GM18499 (cell line): Measurements from ENCODE around the gene TSC2.
"Not testable (repeated sequence)": the region's sequence is repeated elsewhere in the genome, so short reads cannot be mapped to it uniquely, and the experiment has no call there.

ENCODE experiments used
- ATAC-seq: cut with Tn5 transposase; IDR thresholded peaks from one replicate; pipeline ENCODE4 v1.9.1; 2021; ENCODE audit warnings: moderate number of reproducible peaks; ENCODE audit not compliant: insufficient read depth, unreplicated experiment

Gene TSC2

GRCh38 chr16:2095918-2096582 lies 48.3 kb downstream of the TSC2 start:
- ATAC-seq, result no peak

- ATAC-seq, result no peak
Observed at GRCh38 chr16:2096853-2097595, 49.2 kb downstream of the TSC2 start.

- ATAC-seq, result not testable (repeated sequence)
Observed at GRCh38 chr16:2097689-2098088, 49.9 kb downstream of the TSC2 start.

GRCh38 chr16:2101581-2101980 lies 53.8 kb downstream of the TSC2 start:
- ATAC-seq, result not testable (repeated sequence)

- ATAC-seq, result no peak
Observed at GRCh38 chr16:2102471-2102870, 54.7 kb downstream of the TSC2 start.

GRCh38 chr16:2104464-2104863 lies 56.7 kb downstream of the TSC2 start:
- ATAC-seq, result not testable (repeated sequence)

- not testable (repeated sequence) for ATAC-seq
Observed at GRCh38 chr16:2105291-2105690, 57.5 kb downstream of the TSC2 start.

GRCh38 chr16:2105769-2106168 lies 58.0 kb downstream of the TSC2 start:
- not testable (repeated sequence) for ATAC-seq

- ATAC-seq, result not testable (repeated sequence)
Observed at GRCh38 chr16:2106211-2106610, 58.4 kb downstream of the TSC2 start.

GRCh38 chr16:2107121-2107790 lies 59.5 kb downstream of the TSC2 start:
- not testable (repeated sequence) for ATAC-seq

GRCh38 chr16:2107791-2108125 lies 60.0 kb downstream of the TSC2 start:
- ATAC-seq, result not testable (repeated sequence)

- not testable (repeated sequence) for ATAC-seq
Observed at GRCh38 chr16:2108446-2109270, 60.9 kb downstream of the TSC2 start.

GRCh38 chr16:2109271-2109580 lies 61.4 kb downstream of the TSC2 start:
- ATAC-seq, result not testable (repeated sequence)

- ATAC-seq, result not testable (repeated sequence)
Observed at GRCh38 chr16:2109872-2110271, 62.1 kb downstream of the TSC2 start.

- ATAC-seq, result not testable (repeated sequence)
Observed at GRCh38 chr16:2110332-2111008, 62.7 kb downstream of the TSC2 start.

GRCh38 chr16:2111009-2111353 lies 63.2 kb downstream of the TSC2 start:
- not testable (repeated sequence) for ATAC-seq

- not testable (repeated sequence) for ATAC-seq
Observed at GRCh38 chr16:2111412-2112335, 63.9 kb downstream of the TSC2 start.

GRCh38 chr16:2112539-2113106 lies 64.8 kb downstream of the TSC2 start:
- ATAC-seq, result not testable (repeated sequence)

- not testable (repeated sequence) for ATAC-seq
Observed at GRCh38 chr16:2114225-2114624, 66.4 kb downstream of the TSC2 start.
